IMR-90 (cell line): ENCODE data around the gene RMC1. TPM values are rescaled to one million over a fixed set of nuclear protein-coding genes. Genes with fewer than 3 reads are reported as not detected.

Experiments used
- ATAC-seq: fragments of 200-7000 bp; cut with Tn5 transposase; 2 replicates; pipeline ENCODE4 v1.9.1; 2020; ENCODE audit warnings: low read depth, mild to moderate bottlenecking, moderate library complexity
- BruUV-seq: library from RNA; stranded (reverse); fragments of 400-500 nt; replicated peaks from 2 replicates; lab custom pipeline; 2021; lab: Mats Ljungman, UMichigan
- CTCF ChIA-PET: fragments of 300-600 bp; formaldehyde crosslinking; extraction: SDS; loops from one replicate; lab custom pipeline; 2021; ENCODE audit warnings: antibody characterized with exemption; lab: Yijun Ruan, JAX
- POLR2A ChIA-PET: fragments of 300-600 bp; sonication (Branson Sonifier 250); formaldehyde crosslinking; loops from one replicate; lab custom pipeline; 2022; ENCODE audit warnings: antibody characterized with exemption; ENCODE audit not compliant: unreplicated experiment; lab: Charles Lee
- DNase-seq: peaks from one replicate; pipeline ENCODE4 v3.0.0; 2013
- H2AFZ ChIP-seq: replicated peaks from 2 replicates; pipeline ENCODE3; 2013; ENCODE audit warnings: low read length, mild to moderate bottlenecking; ENCODE audit not compliant: poor library complexity
- H2AK5ac ChIP-seq: 2 replicates; pipeline ENCODE4 v1.6.1; 2013; ENCODE audit warnings: low read depth, low read length, inconsistent platforms
- H2AK9ac ChIP-seq: replicated peaks from 2 replicates; pipeline ENCODE3; 2013; ENCODE audit warnings: mild to moderate bottlenecking, low read depth, low read length, moderate library complexity; ENCODE audit not compliant: poor library complexity
- H2BK120ac ChIP-seq: 2 replicates; pipeline ENCODE4 v1.6.1; 2013; ENCODE audit warnings: low read depth, low read length, inconsistent platforms
- H2BK15ac ChIP-seq: 3 replicates; pipeline ENCODE4 v1.6.1; 2013; ENCODE audit warnings: low read depth, low read length, inconsistent platforms
- H2BK20ac ChIP-seq: 2 replicates; pipeline ENCODE4 v1.6.1; 2013; ENCODE audit warnings: low read depth, mild to moderate bottlenecking, inconsistent platforms, low read length, moderate library complexity
- H2BK5ac ChIP-seq: 2 replicates; pipeline ENCODE4 v1.6.1; 2013; ENCODE audit warnings: mild to moderate bottlenecking, low read depth, low read length, inconsistent platforms; ENCODE audit not compliant: poor library complexity, severe bottlenecking
- H3K14ac ChIP-seq: replicated peaks from 2 replicates; pipeline ENCODE4 v1.6.1; 2013; ENCODE audit warnings: low read depth, low read length, inconsistent platforms
- H3K18ac ChIP-seq: 2 replicates; pipeline ENCODE4 v1.6.1; 2013; ENCODE audit warnings: low read depth, low read length, control low read depth
- H3K23ac ChIP-seq: 2 replicates; pipeline ENCODE4 v1.6.1; 2013; ENCODE audit warnings: low read depth, low read length, inconsistent platforms
- H3K27ac ChIP-seq: 2 replicates; pipeline ENCODE4 v1.5.1; 2013; ENCODE audit warnings: mild to moderate bottlenecking, control low read depth, low read length; ENCODE audit not compliant: insufficient read depth
- H3K27me3 ChIP-seq: 2 replicates; pipeline ENCODE4 v1.6.1; 2013; ENCODE audit warnings: low read length; ENCODE audit not compliant: control insufficient read depth, insufficient read depth
- H3K36me3 ChIP-seq: 2 replicates; pipeline ENCODE4 v1.6.1; 2013; ENCODE audit warnings: low read length, mixed read lengths; ENCODE audit not compliant: control insufficient read depth, insufficient read depth
- H3K4ac ChIP-seq: 2 replicates; pipeline ENCODE4 v1.6.1; 2013; ENCODE audit warnings: low read depth, low read length, inconsistent platforms
- H3K4me1 ChIP-seq: 2 replicates; pipeline ENCODE4 v1.6.1; 2013; ENCODE audit warnings: low read length, mixed read lengths; ENCODE audit not compliant: control insufficient read depth, insufficient read depth
- H3K4me2 ChIP-seq: 2 replicates; pipeline ENCODE4 v1.6.1; 2013; ENCODE audit warnings: low read depth, mild to moderate bottlenecking, control low read depth, low read length, moderate library complexity
- H3K4me3 ChIP-seq: 2 replicates; pipeline ENCODE4 v1.5.1; 2013; ENCODE audit warnings: low read depth, mild to moderate bottlenecking, control low read depth, low read length, moderate library complexity; ENCODE audit not compliant: insufficient read depth
- H3K56ac ChIP-seq: 2 replicates; pipeline ENCODE4 v1.6.1; 2013; ENCODE audit warnings: low read length, inconsistent platforms; ENCODE audit not compliant: insufficient read depth; ENCODE audit errors: extremely low read depth
- H3K79me1 ChIP-seq, 2 experiments: 2 replicates each; pipeline ENCODE4 v1.6.1; 2013; ENCODE audit warnings: low read length in 2 of 2, inconsistent platforms in 1 of 2, low read depth in 1 of 2
- H3K9ac ChIP-seq: 2 replicates; pipeline ENCODE4 v1.6.1; 2013; ENCODE audit warnings: low read depth, low read length, control low read depth
- H3K9me1 ChIP-seq: 2 replicates; pipeline ENCODE4 v1.6.1; 2013; ENCODE audit warnings: low read length, inconsistent platforms; ENCODE audit not compliant: insufficient read depth
- H3K9me3 ChIP-seq: 2 replicates; pipeline ENCODE4 v1.6.1; 2013; ENCODE audit warnings: low read length; ENCODE audit not compliant: control insufficient read depth, insufficient read depth
- H4K20me1 ChIP-seq: 2 replicates; pipeline ENCODE4 v1.6.1; 2013; ENCODE audit warnings: low read length, inconsistent platforms; ENCODE audit not compliant: insufficient read depth
- H4K5ac ChIP-seq: 2 replicates; pipeline ENCODE4 v1.6.1; 2013; ENCODE audit warnings: mild to moderate bottlenecking, low read depth, low read length, control low read depth
- H4K8ac ChIP-seq, 2 experiments: 2 replicates each; pipeline ENCODE4 v1.6.1; 2013; ENCODE audit warnings: low read depth in 2 of 2, low read length in 2 of 2, control low read depth in 1 of 2, inconsistent platforms in 1 of 2
- H4K91ac ChIP-seq: 2 replicates; pipeline ENCODE4 v1.6.1; 2013; ENCODE audit warnings: low read depth, low read length, inconsistent platforms; ENCODE audit not compliant: insufficient read depth
- CEBPB ChIP-seq: IDR thresholded peaks from 2 replicates; pipeline ENCODE4 v1.6.1; 2012; ENCODE audit warnings: low read depth, low read length, improper control_type of control experiment
- CHD1 ChIP-seq: IDR thresholded peaks from 2 replicates; pipeline ENCODE4 v1.6.1; 2012; ENCODE audit warnings: low read depth, low read length, improper control_type of control experiment
- CTCF ChIP-seq: conservative IDR thresholded peaks from 2 replicates; pipeline ENCODE4 v1.5.1; 2012; ENCODE audit warnings: mild to moderate bottlenecking, low read depth, low read length, improper control_type of control experiment
- POLR2A ChIP-seq: IDR thresholded peaks from 2 replicates; pipeline ENCODE4 v1.6.1; 2012; ENCODE audit warnings: mild to moderate bottlenecking, low read depth, low read length
- WGBS, 2 experiments: methylation state at CpG; one replicate each; pipeline versions ENCODE4 v1.1.5 to v1.1.7; 2013; ENCODE audit warnings: missing lambda C conversion rate in 2 of 2; ENCODE audit not compliant: insufficient read length in 1 of 2; ENCODE audit errors: extremely low coverage in 2 of 2; 5-methylcytosine and 5-hydroxymethylcytosine counted together
- dilution Hi-C: fragments of 300-500 bp; cut with HindIII; formaldehyde crosslinking; loops from one replicate; pipeline ENCODE4 v1.14.3; 2018; ENCODE audit warnings: low sequenced_read_pairs; ENCODE audit not compliant: unreplicated experiment
- in situ Hi-C: fragments of 300-500 bp; cut with MboI; formaldehyde crosslinking; loops from 3 replicates; pipeline ENCODE4 v1.14.3; 2019; ENCODE audit warnings: low sequenced_read_pairs, inconsistent platforms, mixed read lengths
- intact Hi-C: fragments of 100-400 bp; cut with micrococcal nuclease; formaldehyde crosslinking; loops from 2 replicates; pipeline ENCODE4 v1.10.0; 2022
- polyA plus RNA-seq, 3 experiments: library from polyadenylated mRNA; depleted of rRNA; stranded (reverse); fragments of >200 nt; gene quantifications; 2 replicates each; pipeline ENCODE4 v1.2.3, GENCODE V29; 2012; ENCODE audit warnings: low replicate concordance in 1 of 3
- total RNA-seq: library from RNA; depleted of rRNA; stranded (reverse); fragments of >200 nt; gene quantifications from 2 replicates; pipeline ENCODE4 v1.2.3, GENCODE V29; 2012

The RMC1 gene
- total and polyA plus RNA-seq, 2 of the 4 experiments (the other 2 are of a cell fraction) = 14.2 to 18.0 TPM

- no peak overlapping the region for H4K5ac ChIP-seq
- H3K27me3 ChIP-seq = no peaks in the 10 kb centered on the region
- H3K79me1 ChIP-seq = peaks cover 17 to 75% of the 10 kb centered on the region in 2 experiments
- H3K56ac ChIP-seq = no peak overlapping the region
- in situ Hi-C loops (no loop called here), dilution Hi-C loops (no loop called here), intact Hi-C loops (no loop called here)
- H3K23ac ChIP-seq = no peak overlapping the region
- H2BK20ac ChIP-seq = no peak overlapping the region
- peak overlapping the region; percentile 20 for H2AK9ac ChIP-seq
- no peak overlapping the region for H2AK5ac ChIP-seq
- H3K4me2 ChIP-seq = peak overlapping the region; percentile 18; the same call in 1 of the 2 replicates
- H4K91ac ChIP-seq = no peak overlapping the region
- ATAC-seq = peak; percentile 18
- H4K20me1 ChIP-seq = peaks cover 81% of the 10 kb centered on the region
- peaks cover 3% of the 10 kb centered on the region for H3K4me1 ChIP-seq
- CTCF ChIA-PET = interaction anchor here (0.6 kb wide), 1 partner anchor 13 kb away, joined by 5 read pairs; no protein-coding TSS in a partner anchor
- H3K27ac ChIP-seq = no peak overlapping the region
- no peak overlapping the region for H3K4ac ChIP-seq
- no peak overlapping the region for H3K14ac ChIP-seq
- no peak overlapping the region for H2BK15ac ChIP-seq
- H2BK5ac ChIP-seq = no peak overlapping the region
- no peak overlapping the region for H3K18ac ChIP-seq
- no CpG with 5 or more reads among the region's 3 CpGs for WGBS, 2 experiments
- H3K9me3 ChIP-seq = no peaks in the 10 kb centered on the region
- TF ChIP-seq CTCF = no peak
- TF ChIP-seq CHD1 = no peak
- no peak for TF ChIP-seq CEBPB
- TF ChIP-seq POLR2A = no peak
- BruUV-seq = no TSS peak
- no peak for DNase-seq
- POLR2A ChIA-PET = no interaction called here
- H2AFZ ChIP-seq = no peak overlapping the region
- H3K4me3 ChIP-seq = no peak overlapping the region
- H3K9ac ChIP-seq = no peak overlapping the region
- H4K8ac ChIP-seq = no peak overlapping the region
- H3K36me3 ChIP-seq = peaks cover 16% of the 10 kb centered on the region
- H2BK120ac ChIP-seq = no peak overlapping the region
- H3K9me1 ChIP-seq = peaks cover 14% of the 10 kb centered on the region
Observed at GRCh38 chr18:23458830-23459529, 44.3 kb upstream of the RMC1 start.
